HG03135 (cell line): ENCODE measurements around the gene MAP4K2.

ENCODE experiments used
- ATAC-seq: cut with Tn5 transposase; IDR thresholded peaks from one replicate; pipeline ENCODE4 v1.9.1; 2021; ENCODE audit warnings: mild to moderate bottlenecking, moderate library complexity; ENCODE audit not compliant: unreplicated experiment

MAP4K2 gene

GRCh38 chr11:64757549-64758329 is 45.3 kb downstream of the MAP4K2 start:
- ATAC-seq, result no peak

- no peak for ATAC-seq
Observed at GRCh38 chr11:64755681-64756361, 47.2 kb downstream of the MAP4K2 start.

GRCh38 chr11:64754919-64755662 is 47.9 kb downstream of the MAP4K2 start:
- no peak for ATAC-seq

GRCh38 chr11:64754124-64754918 is 48.7 kb downstream of the MAP4K2 start:
- ATAC-seq, result no peak

GRCh38 chr11:64753380-64754123 is 49.5 kb downstream of the MAP4K2 start:
- no peak for ATAC-seq

GRCh38 chr11:64753019-64753379 is 50.0 kb downstream of the MAP4K2 start:
- no peak for ATAC-seq

GRCh38 chr11:64752175-64752970 is 50.6 kb downstream of the MAP4K2 start:
- no peak for ATAC-seq

- no peak for ATAC-seq
Observed at GRCh38 chr11:64751580-64751979, 51.4 kb downstream of the MAP4K2 start.

- ATAC-seq, result no peak
Observed at GRCh38 chr11:64751136-64751535, 51.9 kb downstream of the MAP4K2 start.

GRCh38 chr11:64750361-64751054 is 52.5 kb downstream of the MAP4K2 start:
- ATAC-seq, result no peak

GRCh38 chr11:64747961-64748665 is 54.9 kb downstream of the MAP4K2 start:
- no peak for ATAC-seq

GRCh38 chr11:64746486-64746885 is 56.5 kb downstream of the MAP4K2 start:
- ATAC-seq, result no peak

GRCh38 chr11:64745521-64746328 is 57.3 kb downstream of the MAP4K2 start:
- ATAC-seq, result no peak

GRCh38 chr11:64745189-64745520 is 57.9 kb downstream of the MAP4K2 start:
- no peak for ATAC-seq

- ATAC-seq, result no peak
Observed at GRCh38 chr11:64744544-64745188, 58.3 kb downstream of the MAP4K2 start.

GRCh38 chr11:64743591-64744543 is 59.1 kb downstream of the MAP4K2 start, which contains the start of gene RASGRP2:
Gene RASGRP2 (minus strand): TSS chr11:64744142. CDS start chr11:64742866, 1,276 bp downstream.
- ATAC-seq, result no peak
